SK-MEL-5 (cell line): ENCODE results near the gene KLRC1. TPM values are rescaled to one million over a fixed set of nuclear protein-coding genes. Genes with fewer than 3 reads are reported as not detected.
"Not testable (repeated sequence)": the region's sequence is repeated elsewhere in the genome, so short reads cannot be mapped to it uniquely, and the experiment has no call there.

Experiments
- DNase-seq: peaks from one replicate; pipeline ENCODE4 v3.0.0-alpha.2; 2016; ENCODE audit warnings: low read depth, low spot score
- in situ Hi-C: cut with HindIII; loops from 2 replicates; pipeline ENCODE4 v1.10.0; 2016; ENCODE audit warnings: low sequenced_read_pairs, high pct_unique_total_duplicates, low pct_unique_long_range_greater_than_20kb
- total RNA-seq: library from RNA; depleted of rRNA; stranded (reverse); fragments of >200 nt; shearing (Covaris generic); gene quantifications from 2 replicates; pipeline ENCODE4 v1.2.3, GENCODE V29; 2014; rRNA removed

Gene KLRC1
- total RNA-seq, 1 experiment from 2014 or later, result 0.21 TPM

GRCh38 chr12:10435816-10436215 is 17.4 kb downstream of the KLRC1 start, which contains the start of gene KLRC2:
Gene KLRC2 (minus strand): TSS chr12:10436010. CDS start chr12:10435986, 24 bp downstream.
- in situ Hi-C loops, result not testable (repeated sequence)
- peak; percentile 70 for DNase-seq

- in situ Hi-C loops, DNase-seq: not testable (repeated sequence)
These were observed 22.6 kb downstream of the KLRC1 start for GRCh38 chr12:10430623-10431022.

- in situ Hi-C loops, DNase-seq: not testable (repeated sequence)
These were observed 27.2 kb downstream of the KLRC1 start for GRCh38 chr12:10425938-10426337.

DNA sequence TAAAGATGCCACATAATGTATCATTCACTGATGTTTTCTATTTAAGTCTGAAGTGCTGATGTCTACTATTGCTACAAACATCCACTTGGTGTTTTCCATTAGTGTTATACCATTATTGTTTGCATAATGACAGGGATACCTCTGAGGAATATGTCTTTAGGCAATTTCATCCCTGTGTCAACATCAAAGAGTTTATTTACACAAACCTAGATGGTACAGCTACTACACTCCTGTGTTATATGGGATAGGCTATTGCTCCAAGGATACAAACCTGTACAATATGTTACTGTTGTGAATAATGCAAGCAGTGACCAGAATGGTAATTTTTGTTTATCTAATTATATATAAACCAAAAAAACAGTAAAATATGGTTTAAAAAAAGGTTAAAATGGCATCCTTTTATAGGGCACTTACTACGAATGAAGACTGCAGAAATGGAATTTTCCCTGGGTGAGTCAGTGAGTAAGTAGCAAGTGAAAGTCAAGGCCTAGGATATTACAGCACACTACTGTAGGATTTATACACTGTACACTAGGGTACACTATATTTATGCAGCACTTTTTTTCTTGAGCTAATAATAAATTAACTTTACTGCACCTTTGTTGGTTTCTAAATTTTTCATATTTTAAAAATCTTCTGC is 28.8 kb downstream of the KLRC1 start:
- DNase-seq, in situ Hi-C loops: not testable (repeated sequence)

GRCh38 chr12:10422159-10422558 is 31.0 kb downstream of the KLRC1 start:
- in situ Hi-C loops, DNase-seq: not testable (repeated sequence)

GRCh38 chr12:10420334-10420733 is 32.8 kb downstream of the KLRC1 start, which contains the start of gene KLRC3:
Gene KLRC3 (minus strand): TSS chr12:10420595. CDS start chr12:10420550, 45 bp downstream.
- in situ Hi-C loops, DNase-seq: not testable (repeated sequence)

- in situ Hi-C loops, result no loop called here
These were observed 43.8 kb downstream of the KLRC1 start, which contains the start of gene KLRC4 for GRCh38 chr12:10409392-10409791. Gene KLRC4 (minus strand): TSS chr12:10409757. CDS start chr12:10409575, 182 bp downstream.

GRCh38 chr12:10408842-10409241 is 44.3 kb downstream of the KLRC1 start:
- DNase-seq, result no peak
- in situ Hi-C loops, result no loop called here

More at GRCh38 chr12:10409392-10409791, 43.8 kb downstream of the KLRC1 start, which contains the start of gene KLRC4:
- peak; percentile 75 for DNase-seq

DNA sequence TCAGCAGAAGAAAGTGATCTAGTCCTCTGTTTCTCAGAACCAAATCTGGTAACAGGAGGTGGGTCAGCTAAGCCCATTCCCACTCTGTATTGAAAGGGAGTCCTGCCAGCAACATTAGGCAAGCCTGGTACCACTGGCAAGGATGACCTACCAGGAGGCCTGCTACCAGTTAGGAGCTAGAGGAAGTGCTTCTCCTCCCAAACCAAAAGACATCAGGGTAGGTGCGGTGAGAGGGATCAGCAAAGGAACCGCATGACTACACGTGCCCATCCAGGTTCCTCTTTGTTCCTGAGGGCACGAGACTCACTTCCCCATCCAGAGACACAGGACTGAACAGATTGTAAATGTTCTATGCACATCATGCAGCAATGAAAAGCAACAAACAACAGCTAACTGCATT is 46.5 kb downstream of the KLRC1 start:
- DNase-seq, result no peak
- in situ Hi-C loops, result no loop called here

DNA sequence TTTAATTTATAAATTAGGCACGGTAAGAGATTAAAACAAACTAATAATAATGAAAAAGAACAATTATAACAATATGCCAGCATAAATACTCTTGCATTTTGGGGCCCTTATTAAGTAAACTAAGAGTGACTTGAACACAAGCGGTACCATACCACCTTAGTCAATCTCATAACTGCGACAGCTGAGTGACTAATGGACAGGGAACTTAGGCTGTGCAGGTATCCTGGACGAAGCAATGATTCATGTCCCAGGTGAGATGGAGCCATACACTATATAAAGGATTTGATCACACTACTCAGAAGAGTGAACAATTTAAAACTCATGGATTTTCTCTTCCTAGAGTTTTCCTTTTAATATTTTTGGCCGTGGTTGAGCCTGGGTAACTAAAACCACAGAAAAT is 47.9 kb downstream of the KLRC1 start:
- in situ Hi-C loops, result no loop called here
- DNase-seq, result no peak

- DNase-seq, result no peak
- in situ Hi-C loops, result no loop called here
These were observed 48.4 kb downstream of the KLRC1 start for GRCh38 chr12:10404798-10405197.

DNA sequence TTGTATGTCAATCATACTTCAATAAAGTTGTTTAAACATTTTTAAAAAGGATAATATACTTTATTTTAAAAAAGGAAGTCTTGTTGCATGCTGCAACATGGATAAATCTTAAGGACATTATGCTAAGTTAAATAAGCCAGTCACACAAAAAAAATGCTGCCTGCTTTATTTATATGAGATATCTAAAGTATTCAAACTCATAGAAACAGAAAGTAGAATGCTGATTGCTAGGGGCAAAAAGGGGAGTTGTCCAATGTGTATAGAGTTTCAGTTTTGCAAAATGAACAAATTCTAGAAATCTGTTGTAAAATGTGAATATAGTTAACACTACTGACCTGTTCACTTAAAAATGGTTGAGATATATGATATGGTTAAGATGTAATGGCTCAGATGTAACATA is 52.3 kb downstream of the KLRC1 start:
- in situ Hi-C loops, result no loop called here
- no peak for DNase-seq

DNA sequence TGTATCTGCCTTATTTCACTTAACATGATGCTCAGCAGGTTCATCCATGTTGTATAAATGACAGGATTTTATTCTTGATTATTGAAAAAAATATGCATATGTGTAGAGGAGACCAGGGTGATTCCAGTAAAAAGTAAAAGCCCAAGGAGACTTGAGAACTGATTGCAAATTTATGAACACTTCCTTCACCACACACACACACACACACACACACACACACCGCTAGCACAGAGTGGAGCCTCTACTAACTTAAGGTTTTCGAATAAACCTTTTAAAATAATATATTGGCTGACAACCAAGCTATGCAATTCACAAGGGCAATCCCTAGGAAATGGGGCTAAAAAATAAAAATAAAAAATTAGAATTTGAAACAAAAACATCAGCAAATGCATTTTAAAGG is 55.0 kb downstream of the KLRC1 start:
- no peak for DNase-seq
- in situ Hi-C loops, result no loop called here

GRCh38 chr12:10397296-10397695 is 55.9 kb downstream of the KLRC1 start:
- in situ Hi-C loops, result no loop called here
- DNase-seq, result no peak

DNA sequence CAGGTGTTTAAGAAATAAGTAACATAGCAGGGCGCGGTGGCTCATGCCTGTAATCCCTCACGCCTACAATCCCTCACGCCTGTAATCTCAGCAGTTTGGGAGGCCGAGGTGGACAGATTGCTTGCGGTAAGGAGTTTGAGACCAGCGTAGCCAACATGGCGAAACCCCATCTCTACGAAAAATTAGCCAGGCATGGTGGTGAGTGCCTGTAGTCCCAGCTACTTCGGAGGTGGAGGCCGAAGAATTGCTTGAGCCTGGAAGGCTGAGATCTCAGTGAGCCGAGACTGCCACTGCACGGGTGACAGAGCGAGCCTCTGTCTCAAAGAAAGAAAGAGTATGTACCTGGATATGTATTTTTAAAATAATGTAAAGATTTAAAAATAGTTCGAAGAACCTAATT is 57.0 kb downstream of the KLRC1 start:
- in situ Hi-C loops, DNase-seq: not testable (repeated sequence)

Other genes starting within 250 kb of the KLRC1 start
- gene GABARAPL1, start 240.5 kb downstream of the KLRC1 start, total RNA-seq, result 57.2 and 63.2 TPM in 2 replicates
- not detected in 2 replicates for gene KLRD1, start 145.5 kb downstream of the KLRC1 start, total RNA-seq
- gene KLRK1, start 63.3 kb downstream of the KLRC1 start, total RNA-seq, result 0.50 and 1.2 TPM in 2 replicates
- gene KLRC4, start 43.6 kb downstream of the KLRC1 start, total RNA-seq, result 0.16 TPM in 1 of 2 replicates, not detected in the other
- 0.66 and 1.7 TPM in 2 replicates for gene KLRC3, start 32.8 kb downstream of the KLRC1 start, total RNA-seq
- gene KLRC2, start 17.4 kb downstream of the KLRC1 start, total RNA-seq, result not detected in 2 replicates
- 1.3 and 2.5 TPM in 2 replicates for gene EIF2S3B, start 52.5 kb upstream of the KLRC1 start, total RNA-seq
- gene MAGOHB, start 160.2 kb upstream of the KLRC1 start, total RNA-seq, result 62.0 and 66.9 TPM in 2 replicates
- 0.05 TPM in 1 of 2 replicates, not detected in the other for gene STYK1, start 220.7 kb upstream of the KLRC1 start, total RNA-seq